Loucy (cell line): ENCODE data around the gene VAV3.

Experiments
- CTCF ChIP-seq: fragments of 200-600 bp; sonication (generic); conservative IDR thresholded peaks from 2 replicates; pipeline ENCODE4 v1.5.1; 2014; ENCODE audit warnings: mild to moderate bottlenecking, antibody characterized with exemption, low read length
- EZH2phosphoT487 ChIP-seq: fragments of 200-600 bp; IDR thresholded peaks from 2 replicates; pipeline ENCODE4 v1.6.1; 2018; ENCODE audit warnings: antibody characterized with exemption, mild to moderate bottlenecking, moderate library complexity, borderline replicate concordance

- TF ChIP-seq CTCF: no peak
- TF ChIP-seq EZH2phosphoT487: no peak
Measured at GRCh38 chr1:107899655-107900054, 65.3 kb downstream of the VAV3 start.
